Astrocyte (in vitro differentiated cells and primary cell): Measurements from ENCODE around the gene SCAP. TPM values are rescaled to one million over a fixed set of nuclear protein-coding genes. Genes with fewer than 3 reads are reported as not detected.

Experiments used
- DNase-seq: peaks from one replicate; pipeline ENCODE4 v3.0.0-alpha.2; 2010; ENCODE audit warnings: low read depth
- FAIRE-seq: peaks from 2 replicates; lab custom pipeline; 2011; peaks lifted over from hg19 to GRCh38; lab: Jason Lieb, UNC
- H2AFZ ChIP-seq: 2 replicates; pipeline ENCODE4 v1.6.0; 2012; ENCODE audit warnings: low read depth, low read length, inconsistent platforms
- H3K27ac ChIP-seq: 2 replicates; pipeline ENCODE4 v1.5.1; 2011; ENCODE audit warnings: low read depth, low read length, inconsistent platforms
- H3K27me3 ChIP-seq: 2 replicates; pipeline ENCODE4 v1.6.0; 2011; ENCODE audit warnings: low read length, inconsistent platforms; ENCODE audit not compliant: insufficient read depth
- H3K36me3 ChIP-seq: 2 replicates; pipeline ENCODE4 v1.5.1; 2011; ENCODE audit warnings: low read length, inconsistent platforms; ENCODE audit not compliant: insufficient read depth
- H3K4me1 ChIP-seq: 2 replicates; pipeline ENCODE4 v1.5.1; 2011; ENCODE audit warnings: low read length, inconsistent platforms; ENCODE audit not compliant: insufficient read depth
- H3K4me2 ChIP-seq: 2 replicates; pipeline ENCODE4 v1.6.0; 2012; ENCODE audit warnings: low read length, inconsistent platforms
- H3K4me3 ChIP-seq: 2 replicates; pipeline ENCODE4 v1.5.1; 2011; ENCODE audit warnings: low read depth, mild to moderate bottlenecking, low read length, inconsistent platforms; ENCODE audit not compliant: insufficient read depth
- H3K79me2 ChIP-seq: 2 replicates; pipeline ENCODE4 v1.6.0; 2012; ENCODE audit warnings: mild to moderate bottlenecking, low read length, inconsistent platforms; ENCODE audit not compliant: insufficient read depth
- H3K9ac ChIP-seq: 2 replicates; pipeline ENCODE4 v1.6.0; 2012; ENCODE audit warnings: mild to moderate bottlenecking, low read length, inconsistent platforms
- H3K9me3 ChIP-seq: 2 replicates; pipeline ENCODE4 v1.5.1; 2012; ENCODE audit warnings: low read depth, mild to moderate bottlenecking, low read length, inconsistent platforms; ENCODE audit not compliant: insufficient read depth
- H4K20me1 ChIP-seq: 2 replicates; pipeline ENCODE4 v1.6.0; 2012; ENCODE audit warnings: low read length, inconsistent platforms; ENCODE audit not compliant: insufficient read depth
- H3K27ac Mint-ChIP-seq: one replicate; pipeline ENCODE4 v1.8.0; 2021; ENCODE audit warnings: mild to moderate bottlenecking, mixed read lengths; ENCODE audit not compliant: unreplicated experiment
- H3K27me3 Mint-ChIP-seq: one replicate; pipeline ENCODE4 v1.8.0; 2021; ENCODE audit warnings: low read depth, mixed read lengths; ENCODE audit not compliant: unreplicated experiment
- H3K36me3 Mint-ChIP-seq: one replicate; pipeline ENCODE4 v1.8.0; 2021; ENCODE audit warnings: low read depth, mixed read lengths; ENCODE audit not compliant: unreplicated experiment
- H3K4me1 Mint-ChIP-seq: one replicate; pipeline ENCODE4 v1.8.0; 2021; ENCODE audit warnings: low read depth, mixed read lengths; ENCODE audit not compliant: unreplicated experiment
- H3K4me3 Mint-ChIP-seq: one replicate; pipeline ENCODE4 v1.8.0; 2021; ENCODE audit warnings: mild to moderate bottlenecking, moderate library complexity, mixed read lengths; ENCODE audit not compliant: unreplicated experiment
- H3K9me3 Mint-ChIP-seq: one replicate; pipeline ENCODE4 v1.8.0; 2021; ENCODE audit warnings: mild to moderate bottlenecking, mixed read lengths; ENCODE audit not compliant: unreplicated experiment
- CTCF ChIP-seq: IDR thresholded peaks from 2 replicates; pipeline ENCODE4 v1.5.1; 2011; ENCODE audit warnings: low read depth, mild to moderate bottlenecking, inconsistent platforms, low read length, moderate library complexity; ENCODE audit not compliant: insufficient read depth
- EZH2 ChIP-seq: IDR thresholded peaks from 2 replicates; pipeline ENCODE4 v1.6.1; 2012; ENCODE audit warnings: mild to moderate bottlenecking, low read length, inconsistent platforms; ENCODE audit not compliant: insufficient read depth
- total RNA-seq: library from RNA; stranded (reverse); gene quantifications from 2 replicates; pipeline ENCODE4 v1.2.1, GENCODE V29; 2021

Gene SCAP
- total RNA-seq, 1 donor from 2014 or later: 47.9 TPM

- peaks cover 13% of the 10 kb centered on the region for H3K36me3 Mint-ChIP-seq
- H3K9me3 Mint-ChIP-seq: no peaks in the 10 kb centered on the region
- no peak overlapping the region for H3K9ac ChIP-seq
- no peak overlapping the region for H3K4me3 ChIP-seq
- no peak for DNase-seq
- no peaks in the 10 kb centered on the region for H3K4me1 Mint-ChIP-seq
- H3K27ac Mint-ChIP-seq: no peak overlapping the region
- TF ChIP-seq CTCF (no peak), EZH2 (no peak)
- H3K36me3 ChIP-seq: peaks cover 22% of the 10 kb centered on the region
- no peak overlapping the region for H3K27ac ChIP-seq
- H3K27me3 ChIP-seq: no peaks in the 10 kb centered on the region
- H3K4me1 ChIP-seq: no peaks in the 10 kb centered on the region
- no peak for FAIRE-seq
- no peaks in the 10 kb centered on the region for H3K27me3 Mint-ChIP-seq
- no peak overlapping the region for H3K4me2 ChIP-seq
- H4K20me1 ChIP-seq: no peaks in the 10 kb centered on the region
- H3K9me3 ChIP-seq: no peaks in the 10 kb centered on the region
- no peak overlapping the region for H3K4me3 Mint-ChIP-seq
- H3K79me2 ChIP-seq: no peaks in the 10 kb centered on the region
- H2AFZ ChIP-seq: no peak overlapping the region
Observed at GRCh38 chr3:47495111-47495510, 19.4 kb upstream of the SCAP start.

- Mint-ChIP-seq H3K27ac (no peak overlapping the region), H3K27me3 (no peaks in the 10 kb centered on the region), H3K9me3 (no peaks in the 10 kb centered on the region), H3K36me3 (peaks cover 14% of the 10 kb centered on the region), H3K4me3 (no peak overlapping the region), H3K4me1 (no peaks in the 10 kb centered on the region)
- Histone ChIP-seq H3K27me3 (no peaks in the 10 kb centered on the region), H3K9me3 (no peaks in the 10 kb centered on the region), H3K4me1 (no peaks in the 10 kb centered on the region), H4K20me1 (no peaks in the 10 kb centered on the region), H3K27ac (no peak overlapping the region), H3K4me3 (no peak overlapping the region), H3K4me2 (no peak overlapping the region), H3K79me2 (no peaks in the 10 kb centered on the region), H2AFZ (no peak overlapping the region), H3K9ac (no peak overlapping the region), H3K36me3 (peaks cover 12% of the 10 kb centered on the region)
- TF ChIP-seq CTCF (no peak), EZH2 (no peak)
- FAIRE-seq: no peak
- no peak for DNase-seq
Observed at GRCh38 chr3:47491777-47492176, 16.0 kb upstream of the SCAP start.

- no peak for FAIRE-seq
- H3K27ac ChIP-seq: no peak overlapping the region
- no peaks in the 10 kb centered on the region for H3K4me1 Mint-ChIP-seq
Observed at GRCh38 chr3:47491186-47491585, 15.4 kb upstream of the SCAP start.

More at GRCh38 chr3:47491186-47491585, 15.4 kb upstream of the SCAP start:
- no peak overlapping the region for H2AFZ ChIP-seq
- Mint-ChIP-seq H3K27me3 (no peaks in the 10 kb centered on the region), H3K27ac (no peak overlapping the region), H3K4me3 (no peak overlapping the region), H3K36me3 (peaks cover 10% of the 10 kb centered on the region), H3K9me3 (no peaks in the 10 kb centered on the region)
- H3K9me3 ChIP-seq: no peaks in the 10 kb centered on the region
- H3K9ac ChIP-seq: no peak overlapping the region
- H3K4me1 ChIP-seq: no peaks in the 10 kb centered on the region
- peaks cover 9% of the 10 kb centered on the region for H3K36me3 ChIP-seq
- no peaks in the 10 kb centered on the region for H3K27me3 ChIP-seq
- DNase-seq: no peak
- H3K4me3 ChIP-seq: no peak overlapping the region
- H3K79me2 ChIP-seq: no peaks in the 10 kb centered on the region
- TF ChIP-seq CTCF (no peak), EZH2 (no peak)
- H3K4me2 ChIP-seq: no peak overlapping the region
- H4K20me1 ChIP-seq: no peaks in the 10 kb centered on the region
